ENCODE results near the gene EPB41L1.

GRCh38 chr20:36113566-36114250 lies 40.8 kb upstream of the EPB41L1 start:
- TF ChIP-seq CTCF (IDR thresholded peaks at IDR 0.05) (no peak), POLR2A (IDR thresholded peaks at IDR 0.05) (no peak)

Data from body of pancreas (tissue), 4 donors.